NCI-H2081 (cell line): Measurements from ENCODE around the gene IQGAP3.
A peak's percentile ranks its signal among the peaks of the same experiment; 100 is the strongest.
"Not testable (repeated sequence)": the region's sequence is repeated elsewhere in the genome, so short reads cannot be mapped to it uniquely, and the experiment has no call there.

Experiments used
- DNase-seq, 2 experiments: peaks; one replicate each; lab custom pipeline; 2025; lab: John Stamatoyannopoulos, UW

IQGAP3 gene

DNA sequence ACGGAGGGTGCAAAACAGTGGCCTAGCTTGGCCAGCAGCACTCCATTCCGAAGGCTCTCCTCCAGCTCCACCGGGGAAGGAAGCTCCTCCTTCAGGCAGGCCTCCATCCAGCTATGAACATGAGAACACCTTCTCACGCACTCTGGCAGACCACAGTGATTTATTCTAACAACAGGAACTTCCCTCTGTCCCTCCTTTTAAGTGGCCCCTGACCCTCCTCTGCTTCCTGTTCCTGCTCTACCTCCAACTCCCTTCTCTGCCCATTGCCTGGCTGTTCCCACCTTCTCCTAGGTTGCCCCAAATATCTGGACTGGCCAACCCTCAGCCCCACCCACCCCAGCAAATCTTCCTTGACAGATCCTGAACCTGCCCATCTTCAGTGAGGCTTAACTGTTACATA, 5.9 kb downstream of the IQGAP3 start:
- no peak for DNase-seq

DNA sequence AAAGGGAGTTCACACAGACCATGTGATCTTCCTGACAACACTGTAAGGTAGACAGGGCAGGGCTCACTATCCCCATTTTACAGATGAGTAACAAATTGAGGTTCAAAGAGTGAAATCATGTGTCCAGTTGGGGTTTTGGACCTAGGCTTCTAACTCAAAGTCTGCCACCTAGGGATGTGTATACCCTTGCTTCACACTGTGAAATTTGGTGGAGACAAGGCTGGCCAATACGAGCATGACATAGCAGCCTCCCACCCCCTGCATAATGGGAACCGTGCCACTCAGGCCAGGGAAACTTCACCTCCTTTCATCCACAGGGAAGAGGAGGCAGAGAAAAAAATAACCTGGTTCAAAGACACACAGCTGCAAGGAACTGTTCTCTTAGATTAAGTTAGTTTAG, 6.8 kb downstream of the IQGAP3 start:
- no peak for DNase-seq

DNA sequence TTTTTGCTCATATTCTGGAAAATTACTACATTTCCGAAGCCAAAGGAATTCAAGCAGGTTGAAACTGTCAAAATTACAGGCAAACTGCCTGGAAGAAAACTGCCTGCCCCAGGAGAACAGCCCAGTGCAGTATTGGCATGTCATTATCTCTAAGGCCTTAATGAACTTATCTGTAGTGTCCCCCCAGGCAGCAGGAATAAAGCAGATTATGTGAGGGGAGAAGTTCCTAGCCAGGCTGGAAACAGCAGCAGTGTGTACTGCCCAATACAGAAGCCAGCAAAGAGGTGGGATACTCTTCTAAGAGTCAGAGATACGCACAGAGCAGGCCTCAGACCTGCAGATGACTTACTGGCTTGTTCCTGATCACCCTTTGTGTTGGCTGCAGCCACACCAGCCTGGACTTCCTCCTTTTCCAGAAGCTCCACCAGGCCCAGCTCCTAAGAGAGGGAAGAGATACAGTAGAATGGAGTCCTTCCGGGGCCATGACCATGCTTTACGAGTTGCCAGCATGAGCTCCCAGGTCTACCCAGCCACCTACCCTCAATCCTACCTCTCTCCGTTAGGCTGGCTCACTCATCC, 11.7 kb downstream of the IQGAP3 start:
- no peak for DNase-seq

DNA sequence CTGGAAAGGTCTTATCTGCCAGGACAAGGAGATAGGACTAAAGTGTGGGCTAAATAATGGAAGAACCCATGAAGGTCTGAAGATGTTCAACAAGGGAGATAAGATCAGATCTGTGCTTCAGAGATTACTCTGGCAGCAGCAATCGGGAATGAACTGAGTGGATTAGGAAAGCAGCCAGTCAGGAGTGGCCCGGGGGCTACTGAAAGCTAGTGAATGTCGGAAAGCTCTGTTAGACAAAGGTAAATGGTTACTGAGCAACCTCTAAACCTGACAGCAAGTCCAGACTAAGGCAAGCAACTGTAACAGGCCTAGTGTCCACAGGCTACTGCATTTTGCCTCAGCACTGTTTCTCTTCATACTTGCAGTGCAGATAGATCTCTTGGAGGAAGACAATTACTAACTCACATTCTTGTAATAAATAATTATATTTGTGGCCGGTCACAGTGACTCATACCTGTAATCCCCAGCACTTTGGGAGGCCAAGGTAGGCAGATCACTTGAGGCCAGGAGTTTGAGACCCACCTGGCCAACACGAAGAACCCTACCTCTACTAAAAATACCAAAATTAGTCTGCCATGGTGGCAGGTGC, 12.5 kb downstream of the IQGAP3 start:
- no peak for DNase-seq

GRCh38 chr1:156559086-156559796, 13.1 kb downstream of the IQGAP3 start:
- no peak for DNase-seq

- peak; percentile 9 to 29 for DNase-seq
Observed at GRCh38 chr1:156556354-156556753, 16.0 kb downstream of the IQGAP3 start.

- DNase-seq: no peak
Observed at GRCh38 chr1:156555715-156556114, 16.6 kb downstream of the IQGAP3 start.

DNA sequence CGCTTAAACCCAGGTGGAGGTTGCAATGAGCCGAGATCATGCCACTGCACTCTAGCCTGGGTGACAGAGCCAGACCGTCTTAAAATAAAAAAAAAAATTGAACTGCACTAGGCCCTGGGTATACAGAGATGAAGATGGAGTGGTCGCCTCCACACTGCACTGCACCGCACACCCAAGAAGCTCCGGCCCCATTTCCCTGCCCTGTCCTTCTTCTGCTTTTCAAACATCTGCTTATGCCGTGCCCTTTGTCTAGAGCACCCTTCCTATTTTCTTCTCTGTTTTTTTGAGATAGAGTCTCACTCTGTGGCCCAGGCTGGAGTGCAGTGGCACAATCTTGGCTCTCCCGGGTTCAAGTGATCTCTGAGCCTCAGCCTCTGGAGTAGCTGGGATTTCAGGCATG, 17.4 kb downstream of the IQGAP3 start:
- no peak for DNase-seq

DNA sequence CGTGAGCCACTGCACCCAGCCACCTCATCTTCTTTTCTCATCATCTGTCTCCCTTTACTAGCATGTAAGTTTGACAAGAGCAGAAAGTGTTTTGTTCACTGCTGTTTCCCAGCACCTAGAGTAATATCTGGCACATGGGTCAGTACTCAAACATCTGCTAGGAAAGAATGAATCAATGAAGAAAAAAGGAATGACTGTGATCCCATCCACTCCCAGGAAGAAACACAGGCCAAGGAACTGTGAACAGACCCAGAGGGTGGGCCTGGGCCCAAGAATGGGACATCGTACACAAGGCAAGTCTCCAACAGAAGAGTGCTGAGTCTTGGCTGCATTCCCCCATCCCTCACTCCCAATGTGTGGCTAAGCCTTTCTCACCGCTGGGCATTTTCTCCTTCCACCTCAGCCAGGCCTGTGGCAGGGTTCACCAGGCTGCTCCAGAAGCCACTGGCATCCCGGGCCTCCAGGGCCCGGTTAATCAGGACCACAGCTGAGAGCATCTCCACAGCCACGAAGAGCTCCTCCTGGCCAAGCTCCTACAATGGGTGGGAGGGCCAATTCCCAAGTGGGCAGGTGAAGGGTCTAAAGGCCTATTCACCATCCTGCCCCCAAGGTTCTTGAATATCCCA, 18.4 kb downstream of the IQGAP3 start:
- no peak for DNase-seq

DNA sequence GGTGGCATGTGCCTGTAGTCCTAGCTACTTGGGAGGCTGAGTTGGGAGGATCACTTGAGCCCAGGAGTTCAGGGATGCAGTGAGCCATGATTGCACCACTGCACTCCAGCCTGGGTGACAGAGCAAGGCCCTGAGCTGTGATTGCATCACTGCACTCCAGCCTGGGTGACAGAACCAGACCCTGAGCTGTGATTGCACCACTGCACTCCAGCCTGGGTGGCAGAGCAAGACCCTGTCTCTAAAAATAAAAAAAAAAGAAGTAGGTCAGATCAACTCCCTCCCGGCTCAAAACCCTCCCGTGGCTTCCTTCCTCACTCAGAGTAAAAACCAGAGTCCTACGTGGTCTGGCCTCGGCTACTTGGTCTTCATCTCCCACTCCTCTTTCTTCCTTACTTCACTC, 19.4 kb downstream of the IQGAP3 start:
- DNase-seq: not testable (repeated sequence)

- DNase-seq: no peak
Observed at GRCh38 chr1:156552518-156552917, 19.8 kb downstream of the IQGAP3 start.

- no peak for DNase-seq
Observed at GRCh38 chr1:156551869-156552268, 20.5 kb downstream of the IQGAP3 start.

GRCh38 chr1:156551066-156551643, 21.2 kb downstream of the IQGAP3 start:
- DNase-seq: no peak

GRCh38 chr1:156550346-156550745, 22.0 kb downstream of the IQGAP3 start:
- DNase-seq: no peak

DNA sequence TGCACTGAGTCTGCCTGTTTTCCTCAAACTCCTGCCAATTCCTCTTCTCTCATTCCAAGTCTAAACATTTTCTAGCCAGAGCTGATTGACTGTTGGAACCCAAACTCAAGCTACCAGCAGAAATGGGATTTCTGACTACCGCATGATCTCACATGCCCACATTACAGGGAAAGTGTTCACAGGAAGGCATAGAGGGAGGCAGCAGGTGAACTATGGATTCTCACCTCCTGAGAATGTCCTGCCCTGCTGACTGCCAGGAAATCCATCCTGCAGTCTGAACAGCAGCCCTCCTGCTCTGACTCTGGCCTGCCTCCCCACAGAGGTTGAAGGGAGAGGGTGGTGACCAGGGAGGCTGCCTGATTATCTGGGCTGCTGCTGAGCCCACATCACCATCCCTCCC, 22.5 kb downstream of the IQGAP3 start:
- no peak for DNase-seq

GRCh38 chr1:156549390-156549789, 23.0 kb downstream of the IQGAP3 start:
- no peak for DNase-seq

GRCh38 chr1:156547982-156548381, 24.4 kb downstream of the IQGAP3 start:
- no peak for DNase-seq

DNA sequence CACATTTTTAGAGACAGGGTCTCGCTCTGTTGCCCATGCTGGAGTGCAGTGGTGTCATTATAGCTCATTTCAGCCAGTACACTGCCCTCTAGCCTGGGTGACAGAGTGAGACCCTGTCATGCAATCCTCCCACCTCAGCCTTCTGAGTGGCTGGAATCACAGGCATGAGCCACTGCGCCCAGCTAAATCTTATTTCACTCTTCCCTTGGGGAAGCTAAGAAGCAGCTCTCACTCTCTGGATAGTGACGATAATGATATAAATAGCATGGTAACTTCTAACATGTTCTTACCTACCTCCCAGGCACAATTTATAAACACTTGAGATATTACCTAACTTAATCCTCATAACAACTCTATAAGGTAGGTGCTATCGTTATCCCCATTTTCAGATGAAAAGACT, 24.9 kb downstream of the IQGAP3 start:
- no peak for DNase-seq

DNA sequence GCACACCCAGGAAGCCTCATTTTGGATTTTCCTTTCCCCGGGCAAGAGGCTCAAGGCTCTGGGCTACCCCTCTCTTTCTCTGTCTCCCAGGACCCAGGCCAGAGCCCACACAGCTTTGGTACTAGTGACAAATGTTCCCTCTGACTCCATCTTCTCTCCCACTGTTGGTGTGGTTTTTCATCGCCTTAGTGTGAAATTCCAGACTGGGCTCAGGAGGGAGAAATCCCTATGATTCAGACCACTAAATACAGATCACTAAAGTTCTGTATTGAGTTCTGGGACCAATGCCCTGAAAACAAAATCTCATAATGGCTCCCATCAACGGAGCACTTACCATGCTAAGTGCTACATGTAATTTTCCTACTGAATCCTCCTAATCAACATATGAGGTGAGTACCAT, 26.1 kb downstream of the IQGAP3 start:
- DNase-seq: no peak

DNA sequence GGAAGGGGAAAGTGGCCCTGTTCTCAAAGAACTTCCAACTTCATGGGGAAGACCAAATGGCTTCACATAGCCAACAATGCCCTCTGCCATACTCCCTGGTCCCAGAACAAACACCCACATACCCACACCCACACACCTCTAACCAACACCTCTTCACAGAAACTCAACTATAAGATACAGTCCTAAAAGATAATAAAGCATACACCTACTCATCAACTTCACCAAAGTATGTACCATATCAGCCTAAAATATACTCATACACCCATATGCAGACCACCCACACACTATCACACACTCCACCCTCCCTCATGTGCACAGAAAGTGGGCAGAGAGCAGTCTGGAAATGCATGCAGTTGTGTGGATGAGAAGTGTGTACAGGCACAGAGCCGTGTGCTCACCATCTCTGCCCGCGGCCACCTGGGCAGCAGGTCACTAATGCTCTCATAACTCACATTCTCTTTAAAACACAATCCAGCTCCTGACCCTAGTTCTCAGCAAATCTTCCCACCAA, 27.7 kb downstream of the IQGAP3 start:
- no peak for DNase-seq

GRCh38 chr1:156543066-156543465, 29.3 kb downstream of the IQGAP3 start:
- DNase-seq: no peak

GRCh38 chr1:156540955-156541354, 31.4 kb downstream of the IQGAP3 start:
- DNase-seq: no peak
